ENCODE measurements around the gene RGL3. TPM values are rescaled to one million over a fixed set of nuclear protein-coding genes. Genes with fewer than 3 reads are reported as not detected.

Gene RGL3
- total and polyA plus RNA-seq, 9 of the 15 experiments (the other 6 are each of a cell fraction or from before 2014, with no cell fraction given) = 0.12 to 0.61 (median 0.32) TPM; not detected in 4

DNA sequence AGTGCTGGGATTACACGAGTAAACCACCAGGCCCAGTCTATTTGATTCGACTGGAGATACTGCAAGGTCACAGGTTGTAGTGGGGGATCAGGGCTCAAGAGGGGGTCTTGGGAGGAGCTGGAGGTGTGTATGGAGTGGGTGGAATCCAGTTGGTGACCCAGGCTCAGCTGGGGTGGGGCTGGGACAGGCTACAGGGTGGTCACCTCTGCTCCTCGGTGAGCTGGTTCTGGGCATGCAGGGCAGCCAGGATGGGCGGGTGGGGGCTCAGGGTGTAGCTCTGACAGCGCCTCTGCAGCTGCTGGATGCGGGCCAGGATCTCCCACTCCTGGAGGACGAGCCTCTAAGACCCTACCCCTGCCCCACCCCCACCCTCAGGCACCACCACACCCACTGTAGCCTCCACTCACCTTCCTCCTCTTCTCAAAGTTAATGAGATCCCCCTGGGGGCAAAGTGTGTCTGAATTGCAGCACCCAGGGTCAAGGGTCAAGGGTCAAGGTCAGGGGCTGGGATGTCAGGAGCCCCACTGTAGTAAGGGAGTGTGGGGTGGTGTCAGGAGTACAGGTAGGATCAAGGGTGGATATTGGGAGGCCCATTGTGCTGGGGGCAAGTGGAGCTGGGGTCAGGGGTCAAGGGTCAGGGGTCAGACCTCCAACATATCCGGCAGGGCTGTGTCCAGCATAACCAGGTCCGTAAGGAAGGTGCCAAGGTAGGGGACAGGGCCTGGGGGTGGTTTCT, 17.1 kb downstream of the RGL3 start:
- 65% methylated on average over 5 of the region's 9 CpGs for WGBS (ENCODE audit: insufficient coverage, low coverage, missing lambda C conversion rate)
- intact Hi-C loops (cut with micrococcal nuclease) (no loop called here), in situ Hi-C loops (cut with MboI) (no loop called here)
- ChIA-PET POLR2A (no interaction called here), CTCF (ENCODE audit: low intra/inter-chr PET ratio) (no interaction called here)
- H2AFZ ChIP-seq (ENCODE audit: low read depth, low read length) = no peak overlapping the region
- no peak for ATAC-seq
- H3K4me3 ChIP-seq = no peak overlapping the region
- H3K27ac ChIP-seq (ENCODE audit: extremely low read depth, low read depth, low read length) = no peak overlapping the region
- H3K27me3 ChIP-seq (ENCODE audit: control insufficient read depth in 2 of 2, insufficient read depth in 2 of 2, low read length in 2 of 2) = no peaks in the 10 kb centered on the region
- no TSS peak for BruUV-seq (replicated peaks)
- FAIRE-seq = no peak
- H3K9ac ChIP-seq (ENCODE audit: insufficient read depth in 1 of 2, low read depth in 2 of 2, low read length in 2 of 2) = no peak overlapping the region
- H3K9me3 ChIP-seq (replicated peaks; ENCODE audit: control insufficient read depth, insufficient read depth, low read depth, low read length) = no peaks in the 10 kb centered on the region
- H3K36me3 ChIP-seq (ENCODE audit: control insufficient read depth, insufficient read depth, low read length) = no peaks in the 10 kb centered on the region
- peaks cover 6 to 25% of the 10 kb centered on the region in 2 experiments; a peak in 4 of 5 replicates for H3K4me1 ChIP-seq (replicated peaks in 1 of 2; ENCODE audit: control insufficient read depth in 2 of 2, insufficient read depth in 2 of 2, low read length in 2 of 2)
- DNase-seq (ENCODE audit: extremely low read depth in 1 of 4, low spot score in 3 of 4) = peak in 1 of 4 experiments; percentile 10
- no peaks in the 10 kb centered on the region for H3K79me2 ChIP-seq (ENCODE audit: control insufficient read depth, insufficient read depth, low read length)
- no peaks in the 10 kb centered on the region for H4K20me1 ChIP-seq (replicated peaks; ENCODE audit: control insufficient read depth, insufficient read depth, low read length)
- no peak overlapping the region for H3K4me2 ChIP-seq (ENCODE audit: insufficient read depth, low read length)
- no peaks in the 10 kb centered on the region for H3K9me1 ChIP-seq (ENCODE audit: control insufficient read depth, insufficient read depth, low read length)
- no peak for TF ChIP-seq HNRNPH1 (optimal IDR thresholded peaks at IDR 0.05; ENCODE audit: low read depth, low read length)
- no peak for TF ChIP-seq KLF13 (tag; IDR thresholded peaks at IDR 0.05; ENCODE audit: borderline replicate concordance, low read depth)
- no peak for TF ChIP-seq ZKSCAN1 (IDR thresholded peaks at IDR 0.05; ENCODE audit: low read depth, low read length)
- TF ChIP-seq SIN3B (IDR thresholded peaks at IDR 0.05; ENCODE audit: low read depth) = no peak
- TF ChIP-seq HDAC8 (tag; IDR thresholded peaks at IDR 0.05) = no peak
- TF ChIP-seq NONO (IDR thresholded peaks at IDR 0.05; ENCODE audit: low read depth in 2 of 2, low read length in 1 of 2) = no peak
- TF ChIP-seq ZNF561 (CRISPR knock-in tag; conservative IDR thresholded peaks at IDR 0.05) = no peak
- no peak for TF ChIP-seq HCFC1 (IDR thresholded peaks at IDR 0.05; ENCODE audit: low read depth, low read length)
- no peak for TF ChIP-seq TRIM28 (IDR thresholded peaks at IDR 0.05)
- TF ChIP-seq, protein P1, sequence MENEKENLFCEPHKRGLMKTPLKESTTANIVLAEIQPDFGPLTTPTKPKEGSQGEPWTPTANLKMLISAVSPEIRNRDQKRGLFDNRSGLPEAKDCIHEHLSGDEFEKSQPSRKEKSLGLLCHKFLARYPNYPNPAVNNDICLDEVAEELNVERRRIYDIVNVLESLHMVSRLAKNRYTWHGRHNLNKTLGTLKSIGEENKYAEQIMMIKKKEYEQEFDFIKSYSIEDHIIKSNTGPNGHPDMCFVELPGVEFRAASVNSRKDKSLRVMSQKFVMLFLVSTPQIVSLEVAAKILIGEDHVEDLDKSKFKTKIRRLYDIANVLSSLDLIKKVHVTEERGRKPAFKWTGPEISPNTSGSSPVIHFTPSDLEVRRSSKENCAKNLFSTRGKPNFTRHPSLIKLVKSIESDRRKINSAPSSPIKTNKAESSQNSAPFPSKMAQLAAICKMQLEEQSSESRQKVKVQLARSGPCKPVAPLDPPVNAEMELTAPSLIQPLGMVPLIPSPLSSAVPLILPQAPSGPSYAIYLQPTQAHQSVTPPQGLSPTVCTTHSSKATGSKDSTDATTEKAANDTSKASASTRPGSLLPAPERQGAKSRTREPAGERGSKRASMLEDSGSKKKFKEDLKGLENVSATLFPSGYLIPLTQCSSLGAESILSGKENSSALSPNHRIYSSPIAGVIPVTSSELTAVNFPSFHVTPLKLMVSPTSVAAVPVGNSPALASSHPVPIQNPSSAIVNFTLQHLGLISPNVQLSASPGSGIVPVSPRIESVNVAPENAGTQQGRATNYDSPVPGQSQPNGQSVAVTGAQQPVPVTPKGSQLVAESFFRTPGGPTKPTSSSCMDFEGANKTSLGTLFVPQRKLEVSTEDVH (IDR thresholded peaks at IDR 0.05; ENCODE audit: low read depth, partially characterized antibody) = no peak
- TF ChIP-seq, protein P2, sequence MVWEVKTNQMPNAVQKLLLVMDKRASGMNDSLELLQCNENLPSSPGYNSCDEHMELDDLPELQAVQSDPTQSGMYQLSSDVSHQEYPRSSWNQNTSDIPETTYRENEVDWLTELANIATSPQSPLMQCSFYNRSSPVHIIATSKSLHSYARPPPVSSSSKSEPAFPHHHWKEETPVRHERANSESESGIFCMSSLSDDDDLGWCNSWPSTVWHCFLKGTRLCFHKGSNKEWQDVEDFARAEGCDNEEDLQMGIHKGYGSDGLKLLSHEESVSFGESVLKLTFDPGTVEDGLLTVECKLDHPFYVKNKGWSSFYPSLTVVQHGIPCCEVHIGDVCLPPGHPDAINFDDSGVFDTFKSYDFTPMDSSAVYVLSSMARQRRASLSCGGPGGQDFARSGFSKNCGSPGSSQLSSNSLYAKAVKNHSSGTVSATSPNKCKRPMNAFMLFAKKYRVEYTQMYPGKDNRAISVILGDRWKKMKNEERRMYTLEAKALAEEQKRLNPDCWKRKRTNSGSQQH (CRISPR knock-in tag; IDR thresholded peaks at IDR 0.05) = no peak
- TF ChIP-seq, protein P3, sequence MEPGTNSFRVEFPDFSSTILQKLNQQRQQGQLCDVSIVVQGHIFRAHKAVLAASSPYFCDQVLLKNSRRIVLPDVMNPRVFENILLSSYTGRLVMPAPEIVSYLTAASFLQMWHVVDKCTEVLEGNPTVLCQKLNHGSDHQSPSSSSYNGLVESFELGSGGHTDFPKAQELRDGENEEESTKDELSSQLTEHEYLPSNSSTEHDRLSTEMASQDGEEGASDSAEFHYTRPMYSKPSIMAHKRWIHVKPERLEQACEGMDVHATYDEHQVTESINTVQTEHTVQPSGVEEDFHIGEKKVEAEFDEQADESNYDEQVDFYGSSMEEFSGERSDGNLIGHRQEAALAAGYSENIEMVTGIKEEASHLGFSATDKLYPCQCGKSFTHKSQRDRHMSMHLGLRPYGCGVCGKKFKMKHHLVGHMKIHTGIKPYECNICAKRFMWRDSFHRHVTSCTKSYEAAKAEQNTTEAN (CRISPR knock-in tag; IDR thresholded peaks at IDR 0.05) = no peak
- peak; percentile 99 for TF ChIP-seq NR2C2 (CRISPR knock-in tag; IDR thresholded peaks at IDR 0.05)
- peak; percentile 98 for TF ChIP-seq NR2C2 (tag; IDR thresholded peaks at IDR 0.05)
- no peak for TF ChIP-seq RBM25 (IDR thresholded peaks at IDR 0.05; ENCODE audit: low read depth, low read length, severe bottlenecking)
